GM23248 (cell line): ENCODE measurements around the gene SLAMF8.

ENCODE experiments used
- EZH2 ChIP-seq: fragments of 200-600 bp; sonication (generic); IDR thresholded peaks from 2 replicates; pipeline ENCODE4 v1.6.1; 2018; ENCODE audit warnings: antibody characterized with exemption, mild to moderate bottlenecking; ENCODE audit not compliant: insufficient read depth, poor library complexity, severe bottlenecking
- EZH2phosphoT487 ChIP-seq: fragments of 200-600 bp; sonication (generic); IDR thresholded peaks from 2 replicates; pipeline ENCODE4 v1.6.1; 2018; ENCODE audit warnings: antibody characterized with exemption, moderate library complexity, mild to moderate bottlenecking, low read depth; ENCODE audit not compliant: insufficient read depth

GRCh38 chr1:159860456-159860855 is 33.8 kb downstream of the SLAMF8 start:
- TF ChIP-seq EZH2 (no peak), EZH2phosphoT487 (no peak)
